Stimulated activated CD8-positive, alpha-beta memory T cell treated with anti-CD3 and anti-CD28 coated beads, Interleukin-15, amount 100 ng/mL, for 1 hour (primary cell): ENCODE measurements around the gene AGR3.

Experiments used
- DNase-seq: peaks from one replicate; pipeline ENCODE4 v3.0.0-alpha.2; 2020; ENCODE audit warnings: low read depth

Gene AGR3

GRCh38 chr7:16826060-16826459 lies 55.7 kb downstream of the AGR3 start:
- no peak for DNase-seq

- no peak for DNase-seq
These were observed 59.8 kb downstream of the AGR3 start for GRCh38 chr7:16822029-16822428.

- no peak for DNase-seq
These were observed 63.1 kb downstream of the AGR3 start for GRCh38 chr7:16818732-16819131.

- no peak for DNase-seq
These were observed 64.2 kb downstream of the AGR3 start for GRCh38 chr7:16817536-16817935.

- no peak for DNase-seq
These were observed 65.0 kb downstream of the AGR3 start for GRCh38 chr7:16816824-16817223.

GRCh38 chr7:16815001-16815400 lies 66.8 kb downstream of the AGR3 start:
- DNase-seq: no peak

- DNase-seq: no peak
These were observed 68.6 kb downstream of the AGR3 start for GRCh38 chr7:16813232-16813616.

GRCh38 chr7:16812542-16813231 lies 69.1 kb downstream of the AGR3 start:
- DNase-seq: no peak

GRCh38 chr7:16811551-16811950 lies 70.2 kb downstream of the AGR3 start:
- DNase-seq: no peak

- no peak for DNase-seq
These were observed 71.2 kb downstream of the AGR3 start for GRCh38 chr7:16810573-16810972.

GRCh38 chr7:16810112-16810511 lies 71.7 kb downstream of the AGR3 start:
- no peak for DNase-seq
